CD4-positive, alpha-beta T cell treated with Interleukin-6 at 100 ng/mL for 8 hours (primary cell): ENCODE measurements around the gene CD58.
A peak's percentile ranks its signal among the peaks of the same experiment; 100 is the strongest.

Experiments used
- DNase-seq: peaks from one replicate; pipeline ENCODE4 v3.0.0-alpha.2; 2020; ENCODE audit warnings: mixed read lengths, low spot score

Gene CD58

DNA sequence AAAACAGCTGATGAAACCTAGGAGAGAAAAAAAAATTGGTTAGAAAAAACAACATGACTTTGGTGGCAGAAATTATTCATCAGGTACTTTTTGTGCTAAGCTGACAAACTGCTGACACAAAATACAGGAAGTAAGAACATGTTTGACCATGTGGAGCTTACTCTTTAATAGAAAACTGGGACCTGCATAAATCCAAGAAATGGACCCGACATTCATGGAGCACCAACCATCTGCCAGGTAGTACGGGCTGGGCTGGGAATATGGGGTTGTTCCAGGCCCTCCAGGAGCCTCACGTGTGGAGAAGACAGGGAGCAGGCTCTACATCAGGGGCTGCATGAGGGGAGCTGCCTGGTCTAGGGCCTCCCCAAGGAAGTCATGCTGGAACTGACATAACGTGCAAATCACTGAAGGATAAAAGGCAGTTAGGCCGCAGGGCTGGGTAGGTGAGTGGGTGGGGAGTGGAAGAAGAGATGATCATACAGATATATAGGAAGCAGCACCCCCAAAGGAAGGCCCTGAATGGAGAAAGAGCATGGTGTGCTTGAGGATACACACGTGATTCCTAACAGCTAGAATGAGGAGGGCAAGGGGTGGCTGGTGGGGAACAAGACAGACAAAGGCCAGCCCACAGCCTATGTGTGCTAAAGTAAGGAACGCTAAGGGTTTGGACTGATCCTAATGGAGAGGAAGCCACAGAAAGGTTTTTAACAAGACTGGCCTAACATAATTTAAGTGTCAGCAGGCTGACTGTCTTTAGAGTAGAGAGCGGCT, 26.1 kb downstream of the CD58 start:
- DNase-seq: no peak

DNA sequence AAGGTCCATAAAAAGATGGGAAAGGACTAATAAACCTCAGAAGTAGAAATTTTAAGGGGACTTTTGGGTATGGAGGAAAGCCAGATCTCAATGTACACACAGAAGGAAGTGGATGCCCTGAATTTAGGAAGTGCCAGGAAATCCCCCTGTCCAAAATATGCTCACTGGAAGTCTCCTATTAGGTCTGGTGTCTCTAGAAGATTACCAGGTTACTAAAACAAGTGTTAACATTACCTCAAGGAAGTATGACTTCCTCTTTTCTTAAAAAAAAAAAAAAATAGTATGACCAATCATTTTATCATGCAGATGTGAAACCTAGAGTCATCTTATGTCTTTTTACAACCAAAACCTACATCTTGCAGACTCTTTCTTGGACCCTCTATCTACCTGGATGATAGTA, 30.7 kb downstream of the CD58 start:
- no peak for DNase-seq

DNA sequence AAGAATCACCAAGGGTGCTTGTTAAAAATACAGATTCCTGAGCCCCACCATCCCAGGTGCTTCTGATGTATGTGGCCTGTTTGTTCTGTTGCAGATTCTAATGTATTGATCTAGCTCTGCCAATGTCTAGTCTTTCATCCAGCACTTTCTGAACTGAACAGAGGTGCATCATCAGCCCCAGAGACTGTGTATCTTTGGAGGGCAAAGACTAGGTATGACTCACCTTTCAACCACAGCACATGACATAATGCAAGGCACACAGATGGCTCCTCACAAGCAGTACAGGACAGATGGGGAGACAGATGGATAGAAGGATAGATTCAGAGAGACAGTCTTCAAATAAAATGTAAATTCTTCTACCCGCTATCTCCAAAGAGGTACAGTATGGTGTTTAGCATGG, 32.3 kb downstream of the CD58 start:
- peak; percentile 44 for DNase-seq

DNA sequence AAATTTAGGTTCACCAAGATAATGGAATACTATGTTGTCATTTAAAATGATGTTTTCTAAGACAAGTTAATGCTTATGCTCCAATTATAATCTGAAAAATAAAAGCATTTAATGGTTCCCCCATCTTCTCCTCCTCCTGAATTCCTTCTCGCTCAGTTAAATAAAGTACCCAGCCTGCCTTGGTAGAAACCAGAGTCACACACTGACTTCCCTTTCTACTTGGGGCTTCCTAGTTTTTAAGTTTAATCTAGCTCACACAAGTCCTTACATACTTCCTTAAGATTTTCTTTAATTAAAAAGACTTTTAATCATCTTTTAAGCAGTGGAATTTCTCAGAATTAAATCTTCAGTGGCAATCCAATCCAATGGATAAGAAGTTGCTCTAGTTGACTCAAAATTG, 32.9 kb downstream of the CD58 start:
- DNase-seq: no peak

DNA sequence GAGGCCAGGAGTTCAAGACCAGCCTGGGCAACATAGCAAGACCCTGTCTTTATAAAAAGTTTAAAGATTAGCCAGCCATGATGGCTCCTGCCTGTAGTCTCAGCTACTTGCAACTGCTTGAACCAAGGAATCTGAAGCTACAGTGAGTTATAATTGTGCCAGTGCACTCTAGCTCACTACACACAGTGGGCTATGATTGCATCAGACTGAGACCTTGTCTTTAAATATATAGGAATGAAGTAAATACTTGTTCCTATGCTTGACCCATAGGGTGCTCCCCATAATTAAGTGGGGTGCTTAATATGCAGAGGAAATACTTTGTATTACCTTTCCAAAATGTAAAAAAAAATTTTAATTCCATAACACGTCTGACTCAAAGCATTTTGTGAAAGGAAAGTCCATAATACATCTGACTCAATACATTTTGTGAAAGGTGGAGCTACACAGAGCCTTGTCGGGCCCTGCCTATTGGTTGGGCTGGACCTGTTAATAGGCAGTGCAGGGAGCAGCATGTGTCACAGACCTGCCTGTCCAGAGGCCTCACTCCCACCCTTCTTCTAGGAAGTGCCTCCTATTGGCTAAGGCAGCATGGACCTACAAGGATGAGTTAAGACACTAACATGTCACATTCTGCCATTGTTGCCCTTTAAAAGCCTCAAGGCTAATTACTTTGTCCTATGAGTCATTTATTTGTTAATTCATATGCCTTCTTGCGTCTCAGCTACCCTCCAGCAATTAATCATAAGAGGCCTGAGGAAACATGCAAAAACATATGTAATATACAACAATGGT, 33.6 kb downstream of the CD58 start:
- DNase-seq: no peak

DNA sequence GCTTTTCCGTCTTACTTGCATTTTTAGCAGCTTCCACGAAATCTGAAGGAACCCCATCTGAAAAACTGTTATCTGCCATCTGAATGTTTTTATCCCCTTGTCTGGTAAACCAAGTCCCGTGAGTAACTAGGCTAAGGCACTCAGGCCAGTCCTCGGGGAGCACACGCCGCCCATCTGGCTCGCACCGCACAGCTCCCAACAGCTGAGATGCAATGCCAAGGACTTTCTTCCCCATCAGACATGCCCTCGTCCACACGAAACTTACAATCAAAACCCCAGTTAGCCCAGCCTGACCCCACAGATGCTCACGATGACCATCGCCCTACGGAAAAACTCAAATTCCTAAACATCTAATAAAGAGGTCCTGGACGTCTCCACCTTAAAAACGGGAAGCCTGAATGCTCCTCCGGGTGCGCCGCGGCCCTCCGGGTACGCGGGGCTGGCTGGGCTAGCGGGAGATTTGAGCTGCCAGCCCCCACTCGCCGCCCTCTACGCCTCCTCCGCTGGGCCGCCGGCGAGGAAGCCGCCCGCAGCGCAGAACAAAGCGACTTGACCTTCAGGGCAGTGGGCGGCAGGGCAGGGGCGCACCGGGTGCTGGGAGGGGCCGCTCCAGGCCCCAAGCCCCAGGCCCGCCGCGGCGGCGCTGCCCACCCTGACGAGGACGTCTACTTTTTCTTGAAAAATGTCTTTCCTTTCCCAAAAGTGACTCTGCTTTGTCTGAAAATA, 36.6 kb downstream of the CD58 start:
- no peak for DNase-seq

DNA sequence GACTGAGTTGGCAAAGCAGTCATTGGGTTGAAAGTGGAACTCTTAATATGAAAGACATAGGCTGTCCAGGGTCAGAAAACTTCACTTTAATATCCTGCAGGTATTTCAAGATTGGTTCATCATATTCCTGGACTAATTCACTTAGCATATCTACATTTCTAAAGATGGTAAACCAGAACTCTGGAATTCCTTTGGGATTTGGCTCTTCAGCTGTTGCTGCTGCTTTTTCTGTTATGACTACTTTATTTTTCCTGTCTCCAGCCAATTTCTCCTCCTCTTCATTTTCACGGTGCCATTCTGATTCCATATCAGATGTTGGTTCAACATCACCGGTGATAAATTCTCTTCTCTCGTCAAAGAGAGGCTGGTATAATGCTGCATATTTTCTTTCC, 37.4 kb downstream of the CD58 start:
- DNase-seq: no peak

DNA sequence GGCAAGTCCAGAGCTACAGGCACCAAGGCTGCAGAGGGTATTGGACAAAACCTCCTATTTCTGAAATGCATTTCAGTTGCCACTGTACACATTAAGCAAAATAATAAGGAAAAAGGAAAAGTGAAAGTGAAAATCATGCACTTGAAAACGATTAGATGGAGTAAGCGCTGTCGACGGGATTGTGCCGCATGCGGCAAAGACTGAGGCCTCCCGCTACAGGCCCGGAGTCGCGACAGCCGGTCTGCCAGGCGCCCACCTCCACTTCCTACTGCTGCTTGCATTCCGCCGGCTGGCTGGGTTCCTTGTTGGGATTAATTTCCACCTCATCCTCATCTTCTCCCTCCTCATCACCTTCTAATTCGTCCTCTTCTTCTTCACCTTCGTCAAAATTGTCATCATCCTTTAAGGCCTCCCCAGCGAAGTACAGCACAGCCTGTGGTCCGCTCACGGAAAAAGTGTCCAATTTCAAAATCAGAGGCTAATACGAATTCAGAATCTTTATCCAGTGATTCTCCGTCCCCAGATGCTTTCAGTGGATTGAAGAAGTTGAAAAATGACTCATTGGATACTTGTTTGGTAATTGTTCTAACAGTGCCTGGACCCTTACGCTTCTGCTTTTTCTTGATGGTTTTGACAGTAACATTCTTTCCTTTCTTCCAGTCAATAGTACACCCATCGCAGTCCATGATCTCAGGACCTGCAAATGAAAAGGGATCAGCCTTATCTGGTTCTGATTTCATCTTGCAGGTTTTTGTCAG, 38.0 kb downstream of the CD58 start:
- DNase-seq: no peak

DNA sequence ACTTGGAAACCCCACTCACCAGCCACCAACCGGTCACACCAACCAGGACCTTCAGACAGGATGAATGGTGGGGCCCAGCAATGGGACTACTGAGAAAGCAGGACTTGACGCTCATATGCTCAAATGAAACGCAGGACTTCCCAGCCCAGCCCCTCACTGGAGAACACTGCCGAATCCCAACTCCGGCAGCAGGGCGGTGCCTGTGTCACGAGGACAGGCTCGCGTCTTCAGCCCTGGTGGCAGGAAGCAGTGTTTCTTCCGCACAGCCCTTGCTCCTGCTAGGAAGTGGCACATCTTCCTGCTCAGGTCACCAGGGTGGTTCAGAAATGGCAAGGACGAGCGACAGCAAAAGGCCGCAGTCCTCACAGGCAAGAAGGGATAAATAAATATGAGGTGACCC, 38.9 kb downstream of the CD58 start:
- no peak for DNase-seq

DNA sequence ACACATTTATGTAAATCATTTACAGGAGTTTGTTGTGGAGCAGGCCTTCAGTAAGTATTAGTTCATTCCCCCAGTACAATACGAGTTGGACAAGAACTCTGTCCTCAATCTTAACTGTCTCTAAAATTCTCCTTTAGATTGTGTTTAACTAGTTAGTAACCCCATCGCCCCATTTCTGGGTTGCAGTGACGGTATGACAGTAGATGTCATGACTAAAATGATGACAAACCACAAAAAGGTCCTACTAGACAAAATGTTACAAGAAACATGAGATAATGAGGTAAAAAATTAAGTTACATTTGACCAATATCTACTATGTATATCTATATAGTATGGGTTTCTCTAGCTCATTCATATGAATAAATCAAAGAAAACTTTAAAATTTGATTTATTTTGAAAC, 41.1 kb downstream of the CD58 start:
- no peak for DNase-seq

DNA sequence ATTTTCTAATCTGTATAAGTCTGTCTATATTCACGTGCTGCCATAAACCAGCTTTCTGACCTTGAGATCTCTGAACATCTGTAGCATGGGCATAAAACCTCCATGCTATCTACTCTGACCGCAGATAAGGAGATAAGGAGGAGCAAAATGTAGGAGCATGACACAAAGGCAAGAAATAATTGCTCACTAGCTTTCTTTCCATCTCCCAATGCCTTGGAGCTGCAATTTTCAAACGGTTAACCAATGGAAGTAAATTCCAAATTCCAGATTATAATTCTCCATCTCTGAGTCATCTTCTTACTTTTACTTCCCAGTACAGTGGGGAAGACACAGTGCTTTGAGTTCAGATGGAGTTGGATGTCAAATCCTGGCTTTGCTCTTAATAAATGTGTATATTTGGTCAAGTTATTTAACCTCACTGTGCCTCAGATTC, 41.6 kb downstream of the CD58 start:
- no peak for DNase-seq

DNA sequence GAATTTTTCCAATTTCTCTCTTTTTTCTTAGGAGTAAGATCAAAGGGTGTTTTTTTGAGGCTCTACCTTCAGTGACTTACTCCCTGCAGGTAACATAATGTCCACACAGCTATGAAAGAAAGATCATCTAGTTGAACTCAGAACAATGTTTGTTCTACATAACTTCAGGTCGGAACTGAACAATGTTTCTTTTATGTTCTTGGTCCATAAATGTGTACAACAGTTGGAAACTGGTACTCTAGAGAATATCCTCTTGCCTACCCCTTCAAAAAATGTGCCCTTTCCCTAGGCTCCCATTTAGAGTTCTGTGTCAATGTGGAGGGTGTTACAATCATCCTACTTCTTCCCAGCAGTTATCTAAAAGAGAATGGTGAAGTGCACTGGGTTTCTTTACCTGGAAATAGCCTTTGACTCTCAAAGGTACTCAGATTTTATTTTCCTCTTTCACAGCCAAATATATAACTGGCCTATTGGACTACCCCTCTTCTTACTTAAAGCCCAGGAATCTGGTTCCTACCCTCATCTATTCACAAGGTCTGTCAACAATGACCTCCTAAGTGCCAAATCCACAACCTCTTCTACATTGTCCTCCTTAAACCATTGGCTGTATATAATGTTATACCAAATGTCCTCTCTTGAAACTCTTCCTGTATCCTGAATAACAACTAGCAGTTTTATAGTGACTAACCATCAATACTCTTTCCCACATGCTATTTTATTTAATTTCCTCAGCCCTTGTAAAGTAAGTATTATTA, 42.3 kb downstream of the CD58 start:
- no peak for DNase-seq

DNA sequence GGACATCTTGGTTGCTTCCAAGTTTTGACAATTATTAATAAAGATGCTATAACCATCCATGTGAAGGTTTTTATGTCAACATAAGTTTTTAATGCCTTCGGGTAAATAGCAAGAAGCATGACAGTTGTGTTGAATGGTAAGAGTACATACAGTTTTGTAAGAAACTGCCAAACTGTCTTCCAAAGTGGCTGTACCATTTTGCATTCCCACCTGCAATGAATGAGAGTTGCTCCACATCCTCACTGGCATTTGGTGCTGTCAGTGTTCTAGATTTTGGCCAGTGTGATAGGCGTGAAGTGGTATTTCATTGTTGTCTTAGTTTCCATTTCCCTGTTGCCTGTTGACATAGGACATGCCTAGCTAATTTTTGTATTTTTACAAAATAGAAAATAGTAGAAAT, 45.4 kb downstream of the CD58 start:
- no peak for DNase-seq

DNA sequence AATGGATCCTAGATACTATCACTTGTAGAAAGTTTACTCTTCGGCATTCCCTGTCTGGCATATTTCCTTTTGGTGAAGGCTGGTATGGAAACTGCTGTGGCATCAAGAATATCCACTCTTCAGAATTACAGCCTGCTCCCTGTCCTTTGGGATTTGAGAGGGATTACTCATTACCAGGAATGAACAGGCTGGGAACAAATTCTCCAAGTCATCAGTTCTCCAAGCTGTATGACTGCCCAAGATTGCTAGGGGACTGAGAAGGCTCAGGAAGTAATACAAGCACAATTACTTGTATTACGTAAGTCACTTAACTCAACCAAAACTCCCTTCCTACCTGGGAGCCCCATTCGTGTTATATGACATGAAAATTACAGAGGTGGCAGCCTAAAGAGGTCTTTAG, 49.6 kb downstream of the CD58 start:
- DNase-seq: no peak

DNA sequence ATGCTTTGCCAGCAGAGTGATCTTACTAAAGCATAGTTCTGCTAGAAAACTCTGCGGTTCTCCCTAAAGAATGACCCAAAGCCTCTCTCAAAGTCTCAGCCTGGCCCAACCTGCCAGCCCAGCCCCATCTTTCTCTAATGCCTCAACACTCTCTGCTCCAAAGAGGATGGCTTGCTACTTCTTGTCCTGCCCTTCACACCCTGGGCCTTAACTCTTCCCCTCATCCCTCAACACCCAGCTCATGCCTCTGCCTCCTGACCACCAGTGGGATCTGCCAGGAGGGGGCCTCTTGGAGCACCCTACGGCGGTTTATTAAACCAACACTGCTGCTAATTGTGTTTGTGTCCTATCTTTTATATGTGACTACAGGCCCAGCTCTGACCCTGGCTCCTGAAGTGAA, 52.4 kb downstream of the CD58 start:
- no peak for DNase-seq

DNA sequence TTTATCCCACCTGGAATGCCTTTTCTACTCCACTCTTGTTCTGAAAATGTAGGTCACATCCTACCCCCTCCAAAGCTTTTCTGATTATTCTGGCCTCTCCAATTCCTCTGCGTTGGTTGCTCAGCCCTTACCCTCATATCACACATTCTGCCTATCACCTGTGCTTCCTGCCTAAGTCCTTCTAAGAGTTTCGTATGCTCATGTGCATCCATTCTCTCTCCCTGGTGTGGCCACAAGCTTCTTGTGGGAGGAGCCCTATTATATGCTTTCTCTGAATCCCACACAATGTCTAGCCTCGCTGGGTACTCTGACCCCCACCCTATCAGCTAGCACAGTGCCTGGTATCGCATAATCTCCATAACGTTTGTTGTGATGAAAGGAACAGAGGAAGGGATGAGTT, 54.2 kb downstream of the CD58 start:
- DNase-seq: no peak

DNA sequence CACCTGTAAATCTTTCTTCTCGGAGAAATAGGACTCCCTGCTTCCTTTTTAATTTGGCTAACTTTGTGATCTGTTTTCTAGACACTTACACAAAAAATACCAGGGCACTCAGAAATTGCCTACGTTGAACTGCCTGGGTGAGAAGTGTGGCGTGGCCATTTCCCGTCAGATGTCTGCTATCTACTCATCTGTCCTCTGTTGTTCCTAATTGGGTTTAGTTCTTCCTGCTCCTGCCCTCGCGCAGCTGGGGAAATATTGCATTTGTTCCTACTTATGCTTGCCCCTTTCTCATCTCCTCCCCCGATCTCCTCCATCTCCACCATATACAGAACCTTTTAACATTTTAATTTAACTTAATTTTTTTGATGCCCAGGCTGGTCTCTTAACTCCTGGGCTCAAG, 55.1 kb downstream of the CD58 start:
- peak; percentile 30 for DNase-seq

DNA sequence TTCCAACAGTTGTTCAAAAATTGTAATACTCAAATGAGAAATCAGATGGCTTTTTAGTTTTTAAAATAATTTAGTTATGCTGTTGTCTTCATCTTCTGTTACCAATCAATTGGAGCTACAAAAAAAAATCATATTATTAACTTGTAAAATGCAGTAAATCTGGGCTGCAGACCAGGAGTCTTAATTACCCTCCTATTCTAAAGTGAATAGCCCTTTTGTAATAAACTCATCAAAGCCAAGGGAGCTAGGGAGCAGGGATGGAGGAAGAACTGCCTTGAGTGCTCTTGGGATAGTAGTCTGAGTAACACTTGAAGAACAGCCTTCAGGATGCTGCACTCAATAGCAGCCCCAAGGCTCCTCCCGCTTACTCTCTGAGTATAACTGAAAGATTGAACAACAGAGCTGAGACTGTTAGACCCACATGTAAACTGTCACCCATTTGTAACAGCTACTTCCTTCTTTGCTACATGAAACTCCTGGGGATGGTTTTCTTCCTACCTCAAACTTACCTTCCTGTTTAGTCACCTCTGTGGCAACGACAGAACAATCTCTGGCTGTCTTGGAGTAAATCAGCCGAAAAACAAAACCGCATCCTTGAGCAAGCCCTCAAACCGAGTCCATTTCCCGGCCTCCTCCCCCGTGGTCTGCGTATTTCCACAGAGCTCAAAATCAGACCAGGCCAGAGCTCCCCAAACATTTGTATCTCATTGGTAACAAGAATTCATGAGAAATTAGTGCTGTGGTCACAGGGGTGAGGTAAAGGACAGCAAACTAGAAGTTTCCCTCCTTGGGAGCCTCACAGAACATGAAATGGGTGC, 55.9 kb downstream of the CD58 start:
- peak; percentile 65 for DNase-seq

DNA sequence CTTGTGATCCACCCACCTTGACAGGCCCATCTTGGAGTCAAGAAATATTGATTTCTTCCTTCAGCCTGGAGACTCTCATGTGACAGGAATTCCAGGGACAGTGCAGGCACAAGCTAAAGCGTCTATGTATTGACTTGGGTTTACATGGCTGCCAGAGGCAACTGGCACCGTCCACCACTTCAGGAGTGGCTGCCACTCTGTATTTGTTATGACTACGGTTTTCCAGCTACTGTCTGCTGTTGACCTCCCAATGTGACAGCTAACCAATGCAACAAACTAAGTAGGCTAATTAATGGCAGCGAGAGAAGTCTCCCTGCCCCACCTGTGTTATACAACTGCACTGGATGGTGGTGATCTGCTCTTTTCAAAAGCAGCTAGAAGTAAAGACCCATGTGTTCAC, 56.9 kb downstream of the CD58 start:
- no peak for DNase-seq

DNA sequence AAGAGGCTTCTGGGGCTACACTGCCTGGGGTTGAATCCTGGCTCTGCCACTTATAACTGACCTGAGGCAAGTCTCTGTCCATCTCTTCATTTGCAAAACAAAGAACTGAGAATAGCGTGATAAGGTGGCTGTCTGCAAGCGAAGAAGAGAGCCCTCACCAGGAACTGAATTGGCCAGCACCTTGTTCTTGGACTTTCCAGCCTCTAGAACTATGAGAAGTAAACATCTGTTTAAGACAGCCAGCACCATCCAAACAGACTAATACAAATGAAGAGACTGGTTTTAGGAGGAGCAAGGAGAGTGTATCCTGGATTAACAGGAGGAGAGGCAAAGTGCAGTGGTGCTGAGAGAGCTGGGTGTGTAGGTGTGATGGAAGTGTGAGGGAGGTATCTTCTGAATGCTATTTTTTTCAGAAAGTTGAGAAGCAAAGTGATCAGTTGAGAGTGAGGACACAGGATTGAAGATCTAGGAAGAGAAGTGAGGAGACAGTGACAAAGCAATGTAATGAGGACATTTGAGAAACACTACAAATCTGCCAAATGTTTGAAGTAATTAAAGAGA, 59.3 kb downstream of the CD58 start:
- no peak for DNase-seq
